Mesothelial cell of epicardium (in vitro differentiated cells): ENCODE data around the gene ZNF394. TPM values are rescaled to one million over a fixed set of nuclear protein-coding genes. Genes with fewer than 3 reads are reported as not detected.

ENCODE experiments used
- DNase-seq, 2 experiments: peaks; one replicate each; pipeline ENCODE4 v3.0.0; 2021; ENCODE audit warnings: low spot score in 2 of 2; ENCODE audit not compliant: unreplicated experiment in 2 of 2
- H3K27ac Mint-ChIP-seq: 2 replicates; pipeline ENCODE4 v1.8.0; 2021; ENCODE audit warnings: mixed read lengths
- H3K27me3 Mint-ChIP-seq: 2 replicates; pipeline ENCODE4 v1.8.0; 2021; ENCODE audit warnings: low read depth, mixed read lengths
- H3K36me3 Mint-ChIP-seq: 2 replicates; pipeline ENCODE4 v1.8.0; 2021; ENCODE audit warnings: mixed read lengths
- H3K4me1 Mint-ChIP-seq: 2 replicates; pipeline ENCODE4 v1.8.0; 2021; ENCODE audit warnings: mixed read lengths
- H3K4me3 Mint-ChIP-seq: 2 replicates; pipeline ENCODE4 v1.8.0; 2021; ENCODE audit warnings: mild to moderate bottlenecking, moderate library complexity, mixed read lengths
- H3K9me3 Mint-ChIP-seq: 2 replicates; pipeline ENCODE4 v1.8.0; 2021; ENCODE audit warnings: mixed read lengths
- CTCF ChIP-seq: fragments of 200-600 bp; sonication (generic); IDR thresholded peaks from one replicate; pipeline ENCODE4 v1.5.0; 2021; ENCODE audit warnings: antibody characterized with exemption; ENCODE audit not compliant: unreplicated experiment
- total RNA-seq: library from RNA; stranded (reverse); gene quantifications from 3 replicates; pipeline ENCODE4 v1.2.1, GENCODE V29; 2021

The ZNF394 gene
- total RNA-seq, 1 donor from 2014 or later = 30.1 TPM

- Mint-ChIP-seq H3K27me3 (no peaks in the 10 kb centered on the region), H3K4me1 (no peaks in the 10 kb centered on the region), H3K9me3 (no peaks in the 10 kb centered on the region), H3K4me3 (no peak overlapping the region), H3K27ac (no peak overlapping the region), H3K36me3 (peaks cover 27% of the 10 kb centered on the region)
- no peak for DNase-seq
- no peak for TF ChIP-seq CTCF
Measured at GRCh38 chr7:99455874-99456273, 44.2 kb downstream of the ZNF394 start.

- Mint-ChIP-seq H3K27ac (no peak overlapping the region), H3K9me3 (no peaks in the 10 kb centered on the region), H3K27me3 (no peaks in the 10 kb centered on the region), H3K4me1 (no peaks in the 10 kb centered on the region), H3K36me3 (peaks cover 17% of the 10 kb centered on the region), H3K4me3 (no peak overlapping the region)
- no peak for DNase-seq
- no peak for TF ChIP-seq CTCF
Measured at GRCh38 chr7:99453105-99453504, 47.0 kb downstream of the ZNF394 start.

- H3K27ac Mint-ChIP-seq = no peak overlapping the region
- no peak for TF ChIP-seq CTCF
- no peaks in the 10 kb centered on the region for H3K9me3 Mint-ChIP-seq
- H3K4me3 Mint-ChIP-seq = no peak overlapping the region
- no peaks in the 10 kb centered on the region for H3K27me3 Mint-ChIP-seq
- no peak for DNase-seq
- peaks cover 20% of the 10 kb centered on the region for H3K36me3 Mint-ChIP-seq
- no peaks in the 10 kb centered on the region for H3K4me1 Mint-ChIP-seq
Measured at GRCh38 chr7:99452541-99452940, 47.5 kb downstream of the ZNF394 start.

- Mint-ChIP-seq H3K9me3 (no peaks in the 10 kb centered on the region), H3K27ac (no peak overlapping the region), H3K27me3 (no peaks in the 10 kb centered on the region), H3K36me3 (peaks cover 18% of the 10 kb centered on the region), H3K4me3 (no peak overlapping the region), H3K4me1 (no peaks in the 10 kb centered on the region)
- DNase-seq = no peak
- no peak for TF ChIP-seq CTCF
Measured at GRCh38 chr7:99451936-99452335, 48.1 kb downstream of the ZNF394 start.

GRCh38 chr7:99449326-99449725 is 50.8 kb downstream of the ZNF394 start:
- Mint-ChIP-seq H3K36me3 (peaks cover 32% of the 10 kb centered on the region), H3K27me3 (no peaks in the 10 kb centered on the region)
- no peak for TF ChIP-seq CTCF

GRCh38 chr7:99448855-99449254 is 51.2 kb downstream of the ZNF394 start:
- DNase-seq = no peak
- no peak overlapping the region for H3K27ac Mint-ChIP-seq
- H3K4me1 Mint-ChIP-seq = no peaks in the 10 kb centered on the region
- no peaks in the 10 kb centered on the region for H3K27me3 Mint-ChIP-seq
- no peaks in the 10 kb centered on the region for H3K9me3 Mint-ChIP-seq
- H3K36me3 Mint-ChIP-seq = peaks cover 28% of the 10 kb centered on the region
- TF ChIP-seq CTCF = no peak
- H3K4me3 Mint-ChIP-seq = no peak overlapping the region

More at GRCh38 chr7:99449326-99449725, 50.8 kb downstream of the ZNF394 start:
- no peak overlapping the region for H3K27ac Mint-ChIP-seq
- no peak for DNase-seq
- H3K4me3 Mint-ChIP-seq = no peak overlapping the region
- H3K4me1 Mint-ChIP-seq = no peaks in the 10 kb centered on the region
- no peaks in the 10 kb centered on the region for H3K9me3 Mint-ChIP-seq
